OCI-LY1 (cell line): ENCODE measurements around the gene SYNE2.

ENCODE experiments used
- EZH2 ChIP-seq: fragments of 200-600 bp; sonication (generic), shearing (Covaris generic); IDR thresholded peaks from 2 replicates; pipeline ENCODE4 v1.8.0; 2017; ENCODE audit warnings: borderline replicate concordance, mixed run types, mild to moderate bottlenecking, antibody characterized with exemption, low read length, moderate library complexity, mixed read lengths
- TF ChIP-seq, protein P1 (sequence below): fragments of 200-600 bp; sonication (generic), shearing (Covaris generic); IDR thresholded peaks from 2 replicates; pipeline ENCODE4 v1.5.1; 2017; ENCODE audit warnings: mild to moderate bottlenecking, antibody characterized with exemption, low read length, moderate library complexity, mixed read lengths

DNA sequence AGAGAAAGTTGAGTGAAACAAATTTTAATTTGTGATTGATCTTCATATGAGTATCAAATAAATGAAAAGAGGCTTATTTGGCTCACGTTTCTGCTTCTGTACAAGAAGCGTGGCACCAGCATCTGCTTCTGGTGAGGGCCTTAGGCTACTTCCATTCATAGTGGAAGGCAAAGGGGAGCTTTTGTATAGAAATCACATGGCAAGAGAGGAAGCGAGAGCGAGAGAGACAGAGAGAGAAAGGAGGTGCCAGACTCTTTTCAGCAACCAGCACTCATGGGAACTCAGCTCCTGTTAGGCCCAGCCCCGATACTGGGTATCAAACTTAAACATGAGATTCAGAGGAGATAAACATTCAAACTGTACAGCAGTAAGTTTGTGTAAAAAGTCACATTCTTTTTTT is 121.4 kb downstream of the SYNE2 start:
- TF ChIP-seq, protein P1, sequence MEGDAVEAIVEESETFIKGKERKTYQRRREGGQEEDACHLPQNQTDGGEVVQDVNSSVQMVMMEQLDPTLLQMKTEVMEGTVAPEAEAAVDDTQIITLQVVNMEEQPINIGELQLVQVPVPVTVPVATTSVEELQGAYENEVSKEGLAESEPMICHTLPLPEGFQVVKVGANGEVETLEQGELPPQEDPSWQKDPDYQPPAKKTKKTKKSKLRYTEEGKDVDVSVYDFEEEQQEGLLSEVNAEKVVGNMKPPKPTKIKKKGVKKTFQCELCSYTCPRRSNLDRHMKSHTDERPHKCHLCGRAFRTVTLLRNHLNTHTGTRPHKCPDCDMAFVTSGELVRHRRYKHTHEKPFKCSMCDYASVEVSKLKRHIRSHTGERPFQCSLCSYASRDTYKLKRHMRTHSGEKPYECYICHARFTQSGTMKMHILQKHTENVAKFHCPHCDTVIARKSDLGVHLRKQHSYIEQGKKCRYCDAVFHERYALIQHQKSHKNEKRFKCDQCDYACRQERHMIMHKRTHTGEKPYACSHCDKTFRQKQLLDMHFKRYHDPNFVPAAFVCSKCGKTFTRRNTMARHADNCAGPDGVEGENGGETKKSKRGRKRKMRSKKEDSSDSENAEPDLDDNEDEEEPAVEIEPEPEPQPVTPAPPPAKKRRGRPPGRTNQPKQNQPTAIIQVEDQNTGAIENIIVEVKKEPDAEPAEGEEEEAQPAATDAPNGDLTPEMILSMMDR, result no peak
- no peak for TF ChIP-seq EZH2
